ENCODE data around the gene JPH3.
"Not testable (repeated sequence)": the region's sequence is repeated elsewhere in the genome, so short reads cannot be mapped to it uniquely, and the experiment has no call there.

DNA sequence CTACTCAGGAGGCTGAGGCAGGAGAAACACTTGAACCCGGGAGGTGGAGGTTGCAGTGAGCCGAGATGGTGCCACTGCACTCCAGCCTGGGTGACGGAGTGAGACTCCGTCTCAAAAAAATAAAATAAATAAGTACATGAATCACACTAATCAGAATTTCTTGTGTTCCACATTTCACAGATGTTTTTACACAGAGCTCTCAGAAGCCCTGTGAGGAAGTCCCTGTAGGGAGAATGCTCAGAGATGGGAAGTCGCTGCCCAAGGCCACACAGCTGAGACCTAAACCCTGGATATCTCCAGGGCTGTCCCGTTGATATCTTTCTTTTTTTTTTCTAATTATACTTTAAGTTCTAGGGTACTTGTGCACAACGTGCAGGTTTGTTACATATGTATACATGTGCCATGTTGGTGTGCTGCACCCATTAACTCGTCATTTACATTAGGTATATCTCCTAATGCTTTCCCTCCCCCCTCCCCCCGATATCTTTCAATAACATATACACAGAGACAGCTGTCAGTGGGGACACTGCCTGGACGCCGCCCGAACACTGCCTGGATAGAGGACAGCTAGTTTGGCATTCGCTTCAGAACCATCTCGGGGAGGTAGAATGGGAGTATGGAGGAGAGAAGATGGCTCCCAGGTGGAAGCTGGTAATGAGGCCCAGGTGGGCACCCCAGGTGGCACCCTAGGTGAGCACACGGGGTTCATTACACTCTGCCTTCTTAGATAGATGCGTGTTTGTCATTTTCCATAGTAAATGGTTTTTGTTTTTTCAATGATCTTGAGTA is 24.0 kb upstream of the JPH3 start:
- TF ChIP-seq CTCF, POLR2AphosphoS5 (IDR thresholded peaks at IDR 0.05): not testable (repeated sequence)

Data from gastroesophageal sphincter (tissue), 3 donors.